Neural progenitor cell (in vitro differentiated cells): ENCODE results near the gene ZNF736. TPM values are rescaled to one million over a fixed set of nuclear protein-coding genes. Genes with fewer than 3 reads are reported as not detected.

Experiments
- DNase-seq: peaks from one replicate; pipeline ENCODE4 v3.0.0-alpha.2; 2016; ENCODE audit warnings: low spot score
- H2AFZ ChIP-seq: fragments of 200-600 bp; sonication (generic); replicated peaks from 2 replicates; pipeline ENCODE4 v1.6.1; 2016; ENCODE audit warnings: antibody characterized with exemption
- H3F3A ChIP-seq: fragments of 200-600 bp; sonication (generic); 2 replicates; pipeline ENCODE4 v1.6.1; 2016; ENCODE audit warnings: antibody characterized with exemption, low read depth
- H3K27ac ChIP-seq: fragments of 200-600 bp; sonication (generic); 2 replicates; pipeline ENCODE4 v1.5.1; 2016; ENCODE audit warnings: mild to moderate bottlenecking
- H3K27me3 ChIP-seq: fragments of 200-600 bp; sonication (generic); 2 replicates; pipeline ENCODE4 v1.6.1; 2016; ENCODE audit warnings: mild to moderate bottlenecking, moderate library complexity
- H3K36me3 ChIP-seq: fragments of 200-600 bp; sonication (generic); 2 replicates; pipeline ENCODE4 v1.5.1; 2016
- H3K4me1 ChIP-seq: fragments of 200-600 bp; sonication (generic); 2 replicates; pipeline ENCODE4 v1.6.1; 2016; ENCODE audit warnings: mixed run types
- H3K4me2 ChIP-seq: fragments of 200-600 bp; sonication (generic); 2 replicates; pipeline ENCODE4 v1.6.1; 2016
- H3K4me3 ChIP-seq: fragments of 200-600 bp; sonication (generic); 2 replicates; pipeline ENCODE4 v1.5.1; 2016
- H3K79me2 ChIP-seq: fragments of 200-600 bp; sonication (generic); 2 replicates; pipeline ENCODE4 v1.6.1; 2016; ENCODE audit warnings: low read depth
- H3K9ac ChIP-seq: fragments of 200-600 bp; sonication (generic); 2 replicates; pipeline ENCODE4 v1.6.1; 2016
- H3K9me3 ChIP-seq: fragments of 200-600 bp; sonication (generic); 2 replicates; pipeline ENCODE4 v1.5.1; 2016; ENCODE audit warnings: low read depth
- H4K20me1 ChIP-seq: fragments of 200-600 bp; sonication (generic); 2 replicates; pipeline ENCODE4 v1.6.1; 2016; ENCODE audit warnings: low read depth
- H3K27ac Mint-ChIP-seq: 3 replicates; pipeline ENCODE4 v1.8.0; 2021; ENCODE audit warnings: mixed read lengths
- H3K27me3 Mint-ChIP-seq: 2 replicates; pipeline ENCODE4 v1.8.0; 2022; ENCODE audit warnings: low read depth, mild to moderate bottlenecking, inconsistent platforms, moderate library complexity, mixed read lengths; ENCODE audit not compliant: insufficient read depth
- H3K36me3 Mint-ChIP-seq: 3 replicates; pipeline ENCODE4 v1.8.0; 2021; ENCODE audit warnings: mixed read lengths
- H3K4me1 Mint-ChIP-seq: 3 replicates; pipeline ENCODE4 v1.8.0; 2021; ENCODE audit warnings: mixed read lengths
- H3K4me3 Mint-ChIP-seq: 3 replicates; pipeline ENCODE4 v1.8.0; 2021; ENCODE audit warnings: mild to moderate bottlenecking, moderate library complexity, mixed read lengths
- H3K9me3 Mint-ChIP-seq: 3 replicates; pipeline ENCODE4 v1.8.0; 2020; ENCODE audit warnings: mixed read lengths
- EZH2 ChIP-seq: fragments of 200-600 bp; sonication (generic); IDR thresholded peaks from 2 replicates; pipeline ENCODE4 v1.6.1; 2017; ENCODE audit warnings: antibody characterized with exemption, mild to moderate bottlenecking, moderate library complexity
- EZH2phosphoT487 ChIP-seq: fragments of 200-600 bp; sonication (generic); IDR thresholded peaks from 2 replicates; pipeline ENCODE4 v1.6.1; 2017; ENCODE audit warnings: antibody characterized with exemption
- total RNA-seq: library from RNA; depleted of rRNA; stranded (reverse); fragments of >200 nt; gene quantifications from 2 replicates; pipeline ENCODE4 v1.2.3, GENCODE V29; 2015; ENCODE audit warnings: low replicate concordance
- TF ChIP-seq, protein P1 (sequence below): fragments of 200-600 bp; sonication (generic); IDR thresholded peaks from 2 replicates; pipeline ENCODE4 v1.5.1; 2017; ENCODE audit warnings: antibody characterized with exemption, mild to moderate bottlenecking

ZNF736 gene
- total RNA-seq, 1 donor from 2014 or later = not detected

- Mint-ChIP-seq H3K4me1 (no peaks in the 10 kb centered on the region), H3K27ac (no peak overlapping the region), H3K27me3 (peaks cover 3% of the 10 kb centered on the region), H3K4me3 (no peak overlapping the region), H3K36me3 (no peaks in the 10 kb centered on the region), H3K9me3 (peaks cover 74% of the 10 kb centered on the region)
- Histone ChIP-seq H3K79me2 (no peaks in the 10 kb centered on the region), H3K36me3 (no peaks in the 10 kb centered on the region), H2AFZ (no peak overlapping the region), H3K4me3 (no peak overlapping the region), H4K20me1 (no peaks in the 10 kb centered on the region), H3K9me3 (peaks cover 11% of the 10 kb centered on the region), H3K27me3 (no peaks in the 10 kb centered on the region), H3K9ac (no peak overlapping the region), H3F3A (no peaks in the 10 kb centered on the region), H3K4me1 (no peaks in the 10 kb centered on the region), H3K4me2 (no peak overlapping the region), H3K27ac (no peak overlapping the region)
- DNase-seq = no peak
- no peak for TF ChIP-seq EZH2
- TF ChIP-seq EZH2phosphoT487 = no peak
Measured at GRCh38 chr7:64371116-64371515, 57.4 kb downstream of the ZNF736 start.

DNA sequence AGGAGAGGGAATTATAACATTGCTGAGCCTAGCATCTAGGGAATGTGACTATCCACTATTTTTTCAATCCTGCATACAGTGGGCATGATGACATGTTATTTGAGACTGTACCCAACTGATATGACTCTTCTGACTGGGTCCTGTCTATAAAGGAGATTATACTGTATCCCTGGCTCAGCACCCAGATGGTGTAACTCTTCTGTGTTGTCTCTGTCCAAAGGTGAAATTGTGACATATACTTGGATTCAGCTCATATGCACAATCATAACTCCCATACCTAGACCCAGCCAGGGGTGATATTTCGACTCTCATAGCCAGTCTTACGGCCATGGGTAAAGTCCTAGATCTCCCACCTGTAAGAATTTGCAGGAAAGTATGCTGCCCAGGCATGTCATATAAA, 59.3 kb downstream of the ZNF736 start:
- Histone ChIP-seq H3K9ac (no peak overlapping the region), H2AFZ (no peak overlapping the region), H3K79me2 (no peaks in the 10 kb centered on the region), H3F3A (no peaks in the 10 kb centered on the region), H3K27ac (no peak overlapping the region), H3K9me3 (peaks cover 11% of the 10 kb centered on the region), H4K20me1 (no peaks in the 10 kb centered on the region), H3K36me3 (no peaks in the 10 kb centered on the region), H3K4me3 (no peak overlapping the region), H3K4me1 (no peaks in the 10 kb centered on the region), H3K4me2 (no peak overlapping the region), H3K27me3 (no peaks in the 10 kb centered on the region)
- no peak for DNase-seq
- H3K27me3 Mint-ChIP-seq = peaks cover 3% of the 10 kb centered on the region
- H3K9me3 Mint-ChIP-seq = peaks cover 81% of the 10 kb centered on the region
- TF ChIP-seq EZH2phosphoT487 (no peak), EZH2 (no peak)
- TF ChIP-seq, protein P1, sequence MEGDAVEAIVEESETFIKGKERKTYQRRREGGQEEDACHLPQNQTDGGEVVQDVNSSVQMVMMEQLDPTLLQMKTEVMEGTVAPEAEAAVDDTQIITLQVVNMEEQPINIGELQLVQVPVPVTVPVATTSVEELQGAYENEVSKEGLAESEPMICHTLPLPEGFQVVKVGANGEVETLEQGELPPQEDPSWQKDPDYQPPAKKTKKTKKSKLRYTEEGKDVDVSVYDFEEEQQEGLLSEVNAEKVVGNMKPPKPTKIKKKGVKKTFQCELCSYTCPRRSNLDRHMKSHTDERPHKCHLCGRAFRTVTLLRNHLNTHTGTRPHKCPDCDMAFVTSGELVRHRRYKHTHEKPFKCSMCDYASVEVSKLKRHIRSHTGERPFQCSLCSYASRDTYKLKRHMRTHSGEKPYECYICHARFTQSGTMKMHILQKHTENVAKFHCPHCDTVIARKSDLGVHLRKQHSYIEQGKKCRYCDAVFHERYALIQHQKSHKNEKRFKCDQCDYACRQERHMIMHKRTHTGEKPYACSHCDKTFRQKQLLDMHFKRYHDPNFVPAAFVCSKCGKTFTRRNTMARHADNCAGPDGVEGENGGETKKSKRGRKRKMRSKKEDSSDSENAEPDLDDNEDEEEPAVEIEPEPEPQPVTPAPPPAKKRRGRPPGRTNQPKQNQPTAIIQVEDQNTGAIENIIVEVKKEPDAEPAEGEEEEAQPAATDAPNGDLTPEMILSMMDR = no peak
- H3K27ac Mint-ChIP-seq = no peak overlapping the region
- H3K36me3 Mint-ChIP-seq = no peaks in the 10 kb centered on the region
- H3K4me1 Mint-ChIP-seq = no peaks in the 10 kb centered on the region
- no peak overlapping the region for H3K4me3 Mint-ChIP-seq

- H3K36me3 ChIP-seq = no peaks in the 10 kb centered on the region
- H3K27me3 Mint-ChIP-seq = no peaks in the 10 kb centered on the region
- no peak overlapping the region for H3K27ac ChIP-seq
- H3K4me3 Mint-ChIP-seq = no peak overlapping the region
- H3K4me1 ChIP-seq = no peaks in the 10 kb centered on the region
- TF ChIP-seq EZH2 (no peak), EZH2phosphoT487 (no peak)
- TF ChIP-seq, protein P1 = no peak
- H3K4me1 Mint-ChIP-seq = no peaks in the 10 kb centered on the region
- no peaks in the 10 kb centered on the region for H3F3A ChIP-seq
- no peak overlapping the region for H3K4me3 ChIP-seq
- no peak overlapping the region for H3K9ac ChIP-seq
- no peaks in the 10 kb centered on the region for H3K79me2 ChIP-seq
- no peak overlapping the region for H2AFZ ChIP-seq
- H3K36me3 Mint-ChIP-seq = no peaks in the 10 kb centered on the region
- peaks cover 43% of the 10 kb centered on the region for H3K9me3 Mint-ChIP-seq
- H4K20me1 ChIP-seq = no peaks in the 10 kb centered on the region
- DNase-seq = no peak
- no peak overlapping the region for H3K4me2 ChIP-seq
- no peak overlapping the region for H3K27ac Mint-ChIP-seq
- no peaks in the 10 kb centered on the region for H3K27me3 ChIP-seq
- H3K9me3 ChIP-seq = peaks cover 22% of the 10 kb centered on the region
Measured at GRCh38 chr7:64400401-64400800, 86.6 kb downstream of the ZNF736 start.

Other genes starting within 250 kb of the ZNF736 start
- not detected in 2 replicates for gene ZNF735, start 106.8 kb upstream of the ZNF736 start, total RNA-seq
- gene ZNF679, start 85.5 kb upstream of the ZNF736 start, total RNA-seq = not detected in 2 replicates
- gene ZNF680, start 249.1 kb downstream of the ZNF736 start, total RNA-seq = not detected in 2 replicates